Peyer's patch (tissue), 4 donors: ENCODE results near the gene HFM1. TPM values are rescaled to one million over a fixed set of nuclear protein-coding genes. Genes with fewer than 3 reads are reported as not detected.

Experiments used
- DNase-seq, 3 donors: peaks; one replicate each; pipeline ENCODE4 v3.0.0-alpha.2; 2017 to 2019
- H3K27ac ChIP-seq, 4 donors: fragments of 200-600 bp; sonication (generic); one replicate each; pipeline ENCODE4 v1.5.1; 2016 to 2019
- H3K27me3 ChIP-seq, 2 donors: fragments of 200-600 bp; sonication (generic); one replicate each; pipeline ENCODE4 v1.5.1; 2019
- H3K36me3 ChIP-seq, 3 donors: fragments of 200-600 bp; sonication (generic); one replicate each; pipeline ENCODE4 v1.5.1; 2016 to 2019
- H3K4me1 ChIP-seq, 4 donors: fragments of 200-600 bp; sonication (generic); one replicate each; pipeline ENCODE4 v1.5.1; 2016 to 2019
- H3K4me3 ChIP-seq, 4 donors: fragments of 200-600 bp; sonication (generic); 1 replicate in 3 of 4; 2 replicates in 1 of 4; pipeline ENCODE4 v1.5.1; 2016 to 2019; ENCODE audit warnings: mild to moderate bottlenecking in 1 of 4
- H3K9me3 ChIP-seq, 4 donors: fragments of 200-600 bp; sonication (generic); one replicate each; pipeline ENCODE4 v1.5.1; 2016 to 2019; ENCODE audit warnings: mild to moderate bottlenecking in 1 of 4
- POLR2A ChIP-seq, 2 donors: fragments of 450-650 bp; IDR thresholded peaks; one replicate each; pipeline ENCODE4 v1.5.1; 2017; ENCODE audit warnings: antibody characterized with exemption in 2 of 2, mild to moderate bottlenecking in 2 of 2, moderate library complexity in 2 of 2
- total RNA-seq, 4 donors: library from RNA; depleted of rRNA; stranded (reverse); fragments of >200 nt; gene quantifications; one replicate each; pipeline ENCODE4 v1.1.0, GENCODE V29; 2016
- TF ChIP-seq, protein P1 (sequence below), 6 experiments: fragments of 450-650 bp in 4 of 6; fragments of 200-600 bp in 2 of 6; sonication (generic) in 1 of 6; IDR thresholded peaks; one replicate each; pipeline ENCODE4 v1.5.1; 2017 to 2019; ENCODE audit warnings: antibody characterized with exemption in 6 of 6, mild to moderate bottlenecking in 3 of 6, moderate library complexity in 1 of 6

HFM1 gene
- total RNA-seq, 4 donors from 2014 or later, result not detected

DNA sequence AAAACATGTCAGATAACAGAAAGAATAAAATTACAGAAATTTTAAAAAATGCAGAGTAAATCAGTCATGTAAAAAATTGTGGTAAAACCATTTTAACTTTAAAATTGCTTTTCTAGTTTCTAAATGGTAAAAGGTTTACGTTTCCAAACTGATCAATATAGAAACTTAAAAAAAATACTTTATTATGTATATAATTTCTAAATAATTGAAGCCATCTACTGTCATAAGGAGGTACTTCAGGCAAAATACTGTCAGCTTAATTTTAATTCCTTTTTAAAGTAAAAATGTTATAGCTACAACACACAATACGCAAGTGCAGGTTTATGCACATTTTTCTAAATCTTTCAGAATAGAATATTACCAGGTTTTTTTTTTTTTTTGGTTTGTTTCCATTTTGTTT, 159.9 kb downstream of the HFM1 start:
- H3K9me3 ChIP-seq, result no peaks in the 10 kb centered on the region
- no peaks in the 10 kb centered on the region for H3K4me1 ChIP-seq
- H3K27me3 ChIP-seq, result no peaks in the 10 kb centered on the region
- H3K36me3 ChIP-seq, result no peaks in the 10 kb centered on the region
- no peak overlapping the region for H3K4me3 ChIP-seq
- DNase-seq, result no peak
- H3K27ac ChIP-seq, result no peak overlapping the region
- TF ChIP-seq, protein P1, sequence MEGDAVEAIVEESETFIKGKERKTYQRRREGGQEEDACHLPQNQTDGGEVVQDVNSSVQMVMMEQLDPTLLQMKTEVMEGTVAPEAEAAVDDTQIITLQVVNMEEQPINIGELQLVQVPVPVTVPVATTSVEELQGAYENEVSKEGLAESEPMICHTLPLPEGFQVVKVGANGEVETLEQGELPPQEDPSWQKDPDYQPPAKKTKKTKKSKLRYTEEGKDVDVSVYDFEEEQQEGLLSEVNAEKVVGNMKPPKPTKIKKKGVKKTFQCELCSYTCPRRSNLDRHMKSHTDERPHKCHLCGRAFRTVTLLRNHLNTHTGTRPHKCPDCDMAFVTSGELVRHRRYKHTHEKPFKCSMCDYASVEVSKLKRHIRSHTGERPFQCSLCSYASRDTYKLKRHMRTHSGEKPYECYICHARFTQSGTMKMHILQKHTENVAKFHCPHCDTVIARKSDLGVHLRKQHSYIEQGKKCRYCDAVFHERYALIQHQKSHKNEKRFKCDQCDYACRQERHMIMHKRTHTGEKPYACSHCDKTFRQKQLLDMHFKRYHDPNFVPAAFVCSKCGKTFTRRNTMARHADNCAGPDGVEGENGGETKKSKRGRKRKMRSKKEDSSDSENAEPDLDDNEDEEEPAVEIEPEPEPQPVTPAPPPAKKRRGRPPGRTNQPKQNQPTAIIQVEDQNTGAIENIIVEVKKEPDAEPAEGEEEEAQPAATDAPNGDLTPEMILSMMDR (IDR thresholded peaks at IDR 0.05), result no peak
- TF ChIP-seq POLR2A (IDR thresholded peaks at IDR 0.05), result no peak

DNA sequence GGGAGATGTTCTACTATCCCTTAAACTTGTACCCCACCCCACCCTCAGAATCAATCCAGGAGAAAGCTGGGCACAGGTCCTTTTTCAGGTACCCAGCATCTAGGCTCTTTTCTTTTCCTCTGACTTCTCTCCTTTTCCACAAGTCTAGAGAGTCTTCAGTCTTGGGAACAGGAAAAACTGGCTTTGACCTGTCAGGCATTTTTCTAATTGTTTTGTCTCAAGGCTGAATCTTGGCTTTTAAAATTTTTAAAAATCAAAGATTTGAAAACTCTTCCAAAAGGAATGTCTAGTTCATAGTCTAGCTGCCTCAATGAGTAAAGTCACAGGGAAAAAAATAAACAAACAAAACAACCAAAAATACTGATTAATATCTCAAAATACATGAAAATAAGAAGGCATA, 161.5 kb downstream of the HFM1 start:
- Histone ChIP-seq H3K27ac (no peak overlapping the region), H3K36me3 (no peaks in the 10 kb centered on the region), H3K27me3 (no peaks in the 10 kb centered on the region), H3K4me3 (no peak overlapping the region), H3K4me1 (no peaks in the 10 kb centered on the region), H3K9me3 (no peaks in the 10 kb centered on the region)
- no peak for TF ChIP-seq POLR2A (IDR thresholded peaks at IDR 0.05)
- TF ChIP-seq, protein P1 (IDR thresholded peaks at IDR 0.05), result no peak
- DNase-seq, result no peak

DNA sequence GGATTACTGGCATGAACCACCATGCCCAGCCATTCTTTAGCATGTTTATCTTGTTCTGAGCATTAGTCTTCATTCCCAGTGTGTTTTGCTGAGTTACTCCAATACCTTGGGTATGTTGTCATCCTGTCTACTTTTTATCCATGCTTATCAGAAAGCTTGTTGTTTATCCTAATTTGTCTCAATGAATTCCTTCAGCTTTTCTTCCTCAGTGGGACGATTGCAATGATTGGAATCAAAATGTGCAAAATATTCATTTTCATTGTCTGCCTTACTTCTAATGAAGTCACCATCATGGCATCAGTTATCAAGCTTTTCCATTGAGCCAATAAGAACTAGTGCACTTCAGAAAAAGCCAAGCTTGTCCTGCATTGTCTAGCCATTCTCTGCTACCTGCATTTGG, 170.5 kb downstream of the HFM1 start:
- Histone ChIP-seq H3K27ac (no peak overlapping the region), H3K9me3 (no peaks in the 10 kb centered on the region), H3K4me1 (no peaks in the 10 kb centered on the region), H3K27me3 (no peaks in the 10 kb centered on the region), H3K4me3 (no peak overlapping the region), H3K36me3 (no peaks in the 10 kb centered on the region)
- no peak for DNase-seq
- TF ChIP-seq, protein P1 (IDR thresholded peaks at IDR 0.05), result no peak
- no peak for TF ChIP-seq POLR2A (IDR thresholded peaks at IDR 0.05)

DNA sequence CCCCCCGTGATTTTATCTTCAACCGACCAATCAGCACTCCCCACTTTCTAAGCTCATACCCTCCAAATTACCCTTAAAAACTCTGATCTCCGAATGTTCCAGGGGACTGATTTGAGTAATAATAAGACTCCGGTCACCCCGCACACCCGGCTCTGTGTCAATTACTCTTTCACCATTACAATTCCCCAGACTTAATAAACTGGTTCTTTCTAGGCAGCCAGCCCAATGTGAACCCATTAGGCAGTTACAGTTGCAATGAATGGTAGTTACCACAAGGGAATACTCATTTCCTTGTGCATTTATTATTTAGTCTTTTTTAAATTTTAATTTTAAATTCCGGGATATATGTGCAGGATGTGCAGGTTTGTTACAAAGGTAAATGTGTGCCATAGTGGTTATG, 177.9 kb downstream of the HFM1 start:
- Histone ChIP-seq H3K9me3 (no peaks in the 10 kb centered on the region), H3K4me1 (no peaks in the 10 kb centered on the region), H3K36me3 (no peaks in the 10 kb centered on the region), H3K27ac (no peak overlapping the region), H3K4me3 (no peak overlapping the region), H3K27me3 (no peaks in the 10 kb centered on the region)
- TF ChIP-seq, protein P1 (IDR thresholded peaks at IDR 0.05), result no peak
- TF ChIP-seq POLR2A (IDR thresholded peaks at IDR 0.05), result no peak
- DNase-seq, result no peak

DNA sequence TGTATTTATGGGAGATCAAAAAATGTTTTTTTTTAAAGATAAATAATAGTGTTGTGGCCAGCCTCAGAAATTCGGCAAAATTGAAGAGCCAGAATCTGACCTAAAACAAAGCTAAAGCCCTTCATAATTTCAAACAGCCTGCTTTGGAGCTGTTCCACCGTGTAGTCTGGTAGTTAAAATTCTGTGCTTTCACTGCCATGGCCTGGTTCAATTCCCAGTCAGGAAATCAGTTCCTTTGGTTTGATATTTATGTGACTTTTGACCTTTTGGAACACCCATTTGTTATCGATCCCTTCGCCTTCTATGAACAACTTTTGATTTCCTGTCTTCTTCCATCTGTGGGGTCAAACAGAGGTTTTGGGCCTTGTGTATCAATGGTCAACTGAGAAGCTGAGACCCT, 179.8 kb downstream of the HFM1 start:
- H3K27ac ChIP-seq, result no peak overlapping the region
- no peaks in the 10 kb centered on the region for H3K27me3 ChIP-seq
- H3K4me1 ChIP-seq, result no peaks in the 10 kb centered on the region
- peaks cover 0 to 4% (median 0%) of the 10 kb centered on the region in 4 donors for H3K9me3 ChIP-seq
- no peaks in the 10 kb centered on the region for H3K36me3 ChIP-seq
- no peak for DNase-seq
- no peak overlapping the region for H3K4me3 ChIP-seq
- TF ChIP-seq, protein P1 (IDR thresholded peaks at IDR 0.05), result no peak
- no peak for TF ChIP-seq POLR2A (IDR thresholded peaks at IDR 0.05)

DNA sequence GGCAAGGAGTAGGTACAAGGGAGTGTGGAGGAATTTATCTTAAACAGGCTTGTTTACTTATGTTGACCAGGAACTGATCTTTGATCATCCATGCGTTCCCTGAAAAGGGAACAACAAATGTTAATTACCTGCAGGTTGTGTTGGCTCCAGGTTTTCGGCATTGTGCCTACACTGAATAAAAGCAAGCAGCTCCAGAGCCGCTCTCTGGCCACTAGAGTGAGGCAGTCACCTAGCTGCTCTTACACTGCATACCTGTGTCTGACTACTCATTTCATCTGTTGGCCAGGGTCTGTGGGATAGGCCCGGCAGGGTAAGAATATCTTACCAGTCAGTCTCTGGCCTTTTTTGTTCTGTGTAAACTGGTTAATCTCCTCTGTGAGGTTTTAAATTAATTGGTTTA, 183.6 kb downstream of the HFM1 start:
- H3K27me3 ChIP-seq, result no peaks in the 10 kb centered on the region
- no peak for TF ChIP-seq POLR2A (IDR thresholded peaks at IDR 0.05)
- TF ChIP-seq, protein P1 (IDR thresholded peaks at IDR 0.05), result no peak
- H3K4me1 ChIP-seq, result no peaks in the 10 kb centered on the region
- H3K27ac ChIP-seq, result no peak overlapping the region
- DNase-seq, result no peak
- peaks cover 0 to 4% (median 0%) of the 10 kb centered on the region in 4 donors for H3K9me3 ChIP-seq
- H3K4me3 ChIP-seq, result no peak overlapping the region
- H3K36me3 ChIP-seq, result no peaks in the 10 kb centered on the region
